Liver (tissue), 9 donors: ENCODE data around the gene E2F4. TPM values are rescaled to one million over a fixed set of nuclear protein-coding genes. Genes with fewer than 3 reads are reported as not detected.

ENCODE experiments used
- DNase-seq: peaks from one replicate; pipeline ENCODE4 v3.0.0-alpha.2; 2017; ENCODE audit warnings: low spot score
- H3K27ac ChIP-seq, 2 donors: one replicate each; pipeline ENCODE4 v1.7.0; 2013; ENCODE audit warnings: inconsistent platforms in 2 of 2, low read length in 2 of 2, control low read depth in 1 of 2, low read depth in 1 of 2, mild to moderate bottlenecking in 1 of 2
- H3K27me3 ChIP-seq, 4 donors: one replicate each; pipeline versions ENCODE4 v1.6.1 to v1.7.0; 2013; ENCODE audit warnings: low read length in 3 of 4, inconsistent platforms in 1 of 4, mild to moderate bottlenecking in 1 of 4, moderate library complexity in 1 of 4; ENCODE audit not compliant: control insufficient read depth in 4 of 4, insufficient read depth in 4 of 4
- H3K36me3 ChIP-seq, 4 donors: one replicate each; pipeline versions ENCODE4 v1.6.1 to v1.7.0; 2013; ENCODE audit warnings: low read length in 3 of 4, mild to moderate bottlenecking in 3 of 4, low read depth in 1 of 4, moderate library complexity in 1 of 4; ENCODE audit not compliant: control insufficient read depth in 4 of 4, insufficient read depth in 3 of 4
- H3K4me1 ChIP-seq, 4 donors: one replicate each; pipeline versions ENCODE4 v1.6.1 to v1.7.0; 2013; ENCODE audit warnings: low read length in 3 of 4, mild to moderate bottlenecking in 3 of 4, moderate library complexity in 1 of 4; ENCODE audit not compliant: control insufficient read depth in 4 of 4, insufficient read depth in 4 of 4
- H3K4me3 ChIP-seq, 3 donors: one replicate each; pipeline versions ENCODE4 v1.6.1 to v1.7.0; 2013; ENCODE audit warnings: low read length in 3 of 3, control low read depth in 1 of 3, low read depth in 1 of 3, mild to moderate bottlenecking in 1 of 3
- H3K9ac ChIP-seq, 2 donors: one replicate each; pipeline ENCODE4 v1.7.0; 2013; ENCODE audit warnings: low read length in 2 of 2, mild to moderate bottlenecking in 2 of 2, moderate library complexity in 2 of 2, control low read depth in 1 of 2, low read depth in 1 of 2
- H3K9me3 ChIP-seq, 4 donors: one replicate each; pipeline versions ENCODE4 v1.6.1 to v1.7.0; 2013; ENCODE audit warnings: low read length in 3 of 4; ENCODE audit not compliant: control insufficient read depth in 4 of 4
- EGR1 ChIP-seq, 2 donors: IDR thresholded peaks; 2 replicates each; pipeline ENCODE4 v1.6.1; 2016 to 2018; ENCODE audit warnings: antibody characterized with exemption in 2 of 2, low read depth in 2 of 2
- FOXA1 ChIP-seq: IDR thresholded peaks from 2 replicates; pipeline ENCODE4 v1.6.1; 2016; ENCODE audit warnings: antibody characterized with exemption
- FOXA2 ChIP-seq: IDR thresholded peaks from 2 replicates; pipeline ENCODE4 v1.6.1; 2016; ENCODE audit warnings: antibody characterized with exemption
- GABPA ChIP-seq, 2 donors: IDR thresholded peaks in 1 of 2; conservative IDR thresholded peaks in 1 of 2; 2 replicates each; pipeline ENCODE4 v1.6.1; 2016; ENCODE audit warnings: antibody characterized with exemption in 2 of 2, mild to moderate bottlenecking in 1 of 2, moderate library complexity in 1 of 2
- HNF4A ChIP-seq, 2 donors: conservative IDR thresholded peaks; 2 replicates each; pipeline ENCODE4 v1.6.1; 2016; ENCODE audit warnings: antibody characterized with exemption in 2 of 2, mild to moderate bottlenecking in 2 of 2
- HNF4G ChIP-seq: IDR thresholded peaks from 2 replicates; pipeline ENCODE4 v1.6.1; 2016; ENCODE audit warnings: antibody characterized with exemption
- JUND ChIP-seq, 2 donors: IDR thresholded peaks; 2 replicates each; pipeline ENCODE4 v1.6.1; 2016; ENCODE audit warnings: antibody characterized with exemption in 2 of 2
- MAX ChIP-seq: IDR thresholded peaks from 2 replicates; pipeline ENCODE4 v1.6.1; 2016; ENCODE audit warnings: antibody characterized with exemption
- NR2F2 ChIP-seq: IDR thresholded peaks from 2 replicates; pipeline ENCODE4 v1.6.1; 2016; ENCODE audit warnings: antibody characterized with exemption
- RAD21 ChIP-seq, 2 donors: IDR thresholded peaks; 2 replicates each; pipeline ENCODE4 v1.6.1; 2016; ENCODE audit warnings: antibody characterized with exemption in 2 of 2, mild to moderate bottlenecking in 2 of 2
- RXRA ChIP-seq, 2 donors: IDR thresholded peaks; 2 replicates each; pipeline ENCODE4 v1.6.1; 2017 to 2018; ENCODE audit warnings: antibody characterized with exemption in 2 of 2, mild to moderate bottlenecking in 1 of 2
- SP1 ChIP-seq: IDR thresholded peaks from 2 replicates; pipeline ENCODE4 v1.6.1; 2018; ENCODE audit warnings: antibody characterized with exemption, mild to moderate bottlenecking
- TAF1 ChIP-seq: conservative IDR thresholded peaks from 2 replicates; pipeline ENCODE4 v1.6.1; 2016; ENCODE audit warnings: antibody characterized with exemption, mild to moderate bottlenecking
- YY1 ChIP-seq: IDR thresholded peaks from 2 replicates; pipeline ENCODE4 v1.6.1; 2016; ENCODE audit warnings: antibody characterized with exemption, mild to moderate bottlenecking
- WGBS: extraction: QIAGEN DNeasy Blood & Tissue Kit; methylation state at CpG from one replicate; pipeline ENCODE4 v1.1.7; 2013; 5-methylcytosine and 5-hydroxymethylcytosine counted together
- polyA plus RNA-seq, 2 donors: library from polyadenylated mRNA; stranded (reverse) in 1 of 2; unstranded in 1 of 2; fragments of 200-250 nt in 1 of 2; fragments of >200 nt in 1 of 2; fragmentation: Nextera tagmentation in 1 of 2; extraction: Ambion mirVana in 1 of 2; gene quantifications; one replicate each; pipeline versions ENCODE4 v1.2.1 to v1.2.3, GENCODE V29; 2013 to 2015
- total RNA-seq, 2 donors: library from RNA; depleted of rRNA; stranded (reverse); fragments of >200 nt; gene quantifications; one replicate each; pipeline ENCODE4 v1.2.3, GENCODE V29; 2014
- TF ChIP-seq, protein P1 (sequence below): IDR thresholded peaks from 2 replicates; pipeline ENCODE4 v1.6.1; 2016; ENCODE audit warnings: antibody characterized with exemption, mild to moderate bottlenecking
- TF ChIP-seq, protein P2 (sequence below): fragments of 150-350 bp; IDR thresholded peaks from 2 replicates; pipeline ENCODE4 v1.5.1; 2017; ENCODE audit warnings: improper control_type of control experiment, low read depth, low read length; ENCODE audit not compliant: missing input control
- TF ChIP-seq, protein P3 (sequence below): IDR thresholded peaks from 2 replicates; pipeline ENCODE4 v1.6.1; 2016; ENCODE audit warnings: antibody characterized with exemption
- TF ChIP-seq, protein P4 (sequence below): IDR thresholded peaks from 2 replicates; pipeline ENCODE4 v1.6.1; 2016; ENCODE audit warnings: antibody characterized with exemption
- donor health status: healthy.
- donor health status: healthy.
- donor health status: healthy.
- donor health status: healthy.
- donor health status: healthy.

Gene E2F4
- total and polyA plus RNA-seq, 4 donors: 18.1 to 107 (median 30.0) TPM

DNA sequence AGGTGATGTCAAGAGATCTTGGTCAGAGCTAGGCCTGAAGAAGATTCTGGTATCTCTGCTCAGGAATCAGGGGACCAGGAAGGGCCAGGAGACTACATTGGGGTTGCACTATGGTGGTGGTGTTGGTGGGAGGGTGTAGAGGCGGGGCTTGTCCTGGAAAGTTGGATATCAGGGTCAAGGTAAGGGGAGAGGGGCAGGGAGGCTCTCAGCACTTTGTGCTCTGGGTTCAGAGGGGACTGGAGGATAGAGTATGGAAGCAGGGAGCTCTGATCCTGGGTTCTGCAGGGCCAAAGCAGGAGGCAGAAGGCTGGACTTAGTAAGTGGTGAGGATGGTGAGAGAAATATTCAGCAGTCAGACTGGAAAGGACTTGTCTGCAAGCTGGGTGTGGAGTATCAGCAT is 18.6 kb upstream of the E2F4 start:
- DNase-seq: no peak
- TF ChIP-seq RXRA (IDR thresholded peaks at IDR 0.05) (no peak), MAX (no peak), TAF1 (no peak), GABPA (IDR thresholded peaks at IDR 0.05 in 1 of 2, conservative IDR thresholded peaks at IDR 0.05 in 1 of 2) (no peak), YY1 (no peak), HNF4A (conservative IDR thresholded peaks at IDR 0.05) (no peak), JUND (IDR thresholded peaks at IDR 0.05) (no peak), NR2F2 (no peak), SP1 (no peak), HNF4G (no peak), EGR1 (IDR thresholded peaks at IDR 0.05; ENCODE audit: low read depth in 2 of 2) (no peak), RAD21 (IDR thresholded peaks at IDR 0.05) (no peak), FOXA1 (no peak), FOXA2 (no peak)
- TF ChIP-seq, protein P1, sequence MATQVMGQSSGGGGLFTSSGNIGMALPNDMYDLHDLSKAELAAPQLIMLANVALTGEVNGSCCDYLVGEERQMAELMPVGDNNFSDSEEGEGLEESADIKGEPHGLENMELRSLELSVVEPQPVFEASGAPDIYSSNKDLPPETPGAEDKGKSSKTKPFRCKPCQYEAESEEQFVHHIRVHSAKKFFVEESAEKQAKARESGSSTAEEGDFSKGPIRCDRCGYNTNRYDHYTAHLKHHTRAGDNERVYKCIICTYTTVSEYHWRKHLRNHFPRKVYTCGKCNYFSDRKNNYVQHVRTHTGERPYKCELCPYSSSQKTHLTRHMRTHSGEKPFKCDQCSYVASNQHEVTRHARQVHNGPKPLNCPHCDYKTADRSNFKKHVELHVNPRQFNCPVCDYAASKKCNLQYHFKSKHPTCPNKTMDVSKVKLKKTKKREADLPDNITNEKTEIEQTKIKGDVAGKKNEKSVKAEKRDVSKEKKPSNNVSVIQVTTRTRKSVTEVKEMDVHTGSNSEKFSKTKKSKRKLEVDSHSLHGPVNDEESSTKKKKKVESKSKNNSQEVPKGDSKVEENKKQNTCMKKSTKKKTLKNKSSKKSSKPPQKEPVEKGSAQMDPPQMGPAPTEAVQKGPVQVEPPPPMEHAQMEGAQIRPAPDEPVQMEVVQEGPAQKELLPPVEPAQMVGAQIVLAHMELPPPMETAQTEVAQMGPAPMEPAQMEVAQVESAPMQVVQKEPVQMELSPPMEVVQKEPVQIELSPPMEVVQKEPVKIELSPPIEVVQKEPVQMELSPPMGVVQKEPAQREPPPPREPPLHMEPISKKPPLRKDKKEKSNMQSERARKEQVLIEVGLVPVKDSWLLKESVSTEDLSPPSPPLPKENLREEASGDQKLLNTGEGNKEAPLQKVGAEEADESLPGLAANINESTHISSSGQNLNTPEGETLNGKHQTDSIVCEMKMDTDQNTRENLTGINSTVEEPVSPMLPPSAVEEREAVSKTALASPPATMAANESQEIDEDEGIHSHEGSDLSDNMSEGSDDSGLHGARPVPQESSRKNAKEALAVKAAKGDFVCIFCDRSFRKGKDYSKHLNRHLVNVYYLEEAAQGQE: no peak
- TF ChIP-seq, protein P2, sequence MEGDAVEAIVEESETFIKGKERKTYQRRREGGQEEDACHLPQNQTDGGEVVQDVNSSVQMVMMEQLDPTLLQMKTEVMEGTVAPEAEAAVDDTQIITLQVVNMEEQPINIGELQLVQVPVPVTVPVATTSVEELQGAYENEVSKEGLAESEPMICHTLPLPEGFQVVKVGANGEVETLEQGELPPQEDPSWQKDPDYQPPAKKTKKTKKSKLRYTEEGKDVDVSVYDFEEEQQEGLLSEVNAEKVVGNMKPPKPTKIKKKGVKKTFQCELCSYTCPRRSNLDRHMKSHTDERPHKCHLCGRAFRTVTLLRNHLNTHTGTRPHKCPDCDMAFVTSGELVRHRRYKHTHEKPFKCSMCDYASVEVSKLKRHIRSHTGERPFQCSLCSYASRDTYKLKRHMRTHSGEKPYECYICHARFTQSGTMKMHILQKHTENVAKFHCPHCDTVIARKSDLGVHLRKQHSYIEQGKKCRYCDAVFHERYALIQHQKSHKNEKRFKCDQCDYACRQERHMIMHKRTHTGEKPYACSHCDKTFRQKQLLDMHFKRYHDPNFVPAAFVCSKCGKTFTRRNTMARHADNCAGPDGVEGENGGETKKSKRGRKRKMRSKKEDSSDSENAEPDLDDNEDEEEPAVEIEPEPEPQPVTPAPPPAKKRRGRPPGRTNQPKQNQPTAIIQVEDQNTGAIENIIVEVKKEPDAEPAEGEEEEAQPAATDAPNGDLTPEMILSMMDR: no peak
- TF ChIP-seq, protein P3, sequence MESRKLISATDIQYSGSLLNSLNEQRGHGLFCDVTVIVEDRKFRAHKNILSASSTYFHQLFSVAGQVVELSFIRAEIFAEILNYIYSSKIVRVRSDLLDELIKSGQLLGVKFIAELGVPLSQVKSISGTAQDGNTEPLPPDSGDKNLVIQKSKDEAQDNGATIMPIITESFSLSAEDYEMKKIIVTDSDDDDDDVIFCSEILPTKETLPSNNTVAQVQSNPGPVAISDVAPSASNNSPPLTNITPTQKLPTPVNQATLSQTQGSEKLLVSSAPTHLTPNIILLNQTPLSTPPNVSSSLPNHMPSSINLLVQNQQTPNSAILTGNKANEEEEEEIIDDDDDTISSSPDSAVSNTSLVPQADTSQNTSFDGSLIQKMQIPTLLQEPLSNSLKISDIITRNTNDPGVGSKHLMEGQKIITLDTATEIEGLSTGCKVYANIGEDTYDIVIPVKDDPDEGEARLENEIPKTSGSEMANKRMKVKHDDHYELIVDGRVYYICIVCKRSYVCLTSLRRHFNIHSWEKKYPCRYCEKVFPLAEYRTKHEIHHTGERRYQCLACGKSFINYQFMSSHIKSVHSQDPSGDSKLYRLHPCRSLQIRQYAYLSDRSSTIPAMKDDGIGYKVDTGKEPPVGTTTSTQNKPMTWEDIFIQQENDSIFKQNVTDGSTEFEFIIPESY: no peak
- TF ChIP-seq, protein P4, sequence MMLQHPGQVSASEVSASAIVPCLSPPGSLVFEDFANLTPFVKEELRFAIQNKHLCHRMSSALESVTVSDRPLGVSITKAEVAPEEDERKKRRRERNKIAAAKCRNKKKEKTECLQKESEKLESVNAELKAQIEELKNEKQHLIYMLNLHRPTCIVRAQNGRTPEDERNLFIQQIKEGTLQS: no peak
- no peaks in the 10 kb centered on the region for H3K36me3 ChIP-seq
- no peak overlapping the region for H3K4me3 ChIP-seq
- H3K9ac ChIP-seq: peak overlapping the region in 1 of 2 donors; percentile 60
- peaks cover 13 to 33% (median 23%) of the 10 kb centered on the region in 4 donors for H3K4me1 ChIP-seq
- peak overlapping the region; percentile 66 to 71 for H3K27ac ChIP-seq
- 89% methylated on average over 1 of the region's 1 CpG for WGBS
- H3K9me3 ChIP-seq: no peaks in the 10 kb centered on the region
- H3K27me3 ChIP-seq: no peaks in the 10 kb centered on the region
